CD4-positive, alpha-beta T cell treated with Interleukin-2 at 100 ng/mL for 4 hours (primary cell): ENCODE data around the gene SPC25.
"Not testable (repeated sequence)": the region's sequence is repeated elsewhere in the genome, so short reads cannot be mapped to it uniquely, and the experiment has no call there.

ENCODE experiments used
- DNase-seq: peaks from one replicate; pipeline ENCODE4 v3.0.0-alpha.2; 2020; ENCODE audit warnings: low spot score

Gene SPC25

GRCh38 chr2:168890006-168890782, at the start of gene SPC25:
TSS of gene SPC25 (minus strand) at chr2:168890430. CDS start at chr2:168889519, 911 bp downstream.
- DNase-seq, result peak; percentile 93

DNA sequence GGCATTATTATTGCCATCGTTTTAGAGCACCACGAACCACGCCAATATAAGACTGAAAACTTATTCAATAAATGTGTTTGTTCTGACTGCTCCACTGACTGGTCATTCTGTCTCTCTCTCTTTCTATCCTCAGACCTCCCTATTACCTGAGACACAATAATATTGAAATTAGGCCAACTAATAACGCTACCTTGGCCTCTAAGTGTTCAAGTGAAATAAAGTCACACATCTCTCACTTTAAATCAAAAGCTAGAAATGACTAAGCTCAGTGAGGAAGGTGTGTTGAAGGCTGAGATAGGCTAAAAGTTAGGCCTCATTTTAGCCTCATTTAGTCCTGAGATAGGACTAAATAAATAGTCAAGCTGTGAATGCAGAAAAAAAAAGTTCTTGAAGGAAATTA, 49.7 kb upstream of the SPC25 start:
- DNase-seq, result no peak

- DNase-seq, result no peak
These were observed 48.8 kb upstream of the SPC25 start for GRCh38 chr2:168939061-168939460.

DNA sequence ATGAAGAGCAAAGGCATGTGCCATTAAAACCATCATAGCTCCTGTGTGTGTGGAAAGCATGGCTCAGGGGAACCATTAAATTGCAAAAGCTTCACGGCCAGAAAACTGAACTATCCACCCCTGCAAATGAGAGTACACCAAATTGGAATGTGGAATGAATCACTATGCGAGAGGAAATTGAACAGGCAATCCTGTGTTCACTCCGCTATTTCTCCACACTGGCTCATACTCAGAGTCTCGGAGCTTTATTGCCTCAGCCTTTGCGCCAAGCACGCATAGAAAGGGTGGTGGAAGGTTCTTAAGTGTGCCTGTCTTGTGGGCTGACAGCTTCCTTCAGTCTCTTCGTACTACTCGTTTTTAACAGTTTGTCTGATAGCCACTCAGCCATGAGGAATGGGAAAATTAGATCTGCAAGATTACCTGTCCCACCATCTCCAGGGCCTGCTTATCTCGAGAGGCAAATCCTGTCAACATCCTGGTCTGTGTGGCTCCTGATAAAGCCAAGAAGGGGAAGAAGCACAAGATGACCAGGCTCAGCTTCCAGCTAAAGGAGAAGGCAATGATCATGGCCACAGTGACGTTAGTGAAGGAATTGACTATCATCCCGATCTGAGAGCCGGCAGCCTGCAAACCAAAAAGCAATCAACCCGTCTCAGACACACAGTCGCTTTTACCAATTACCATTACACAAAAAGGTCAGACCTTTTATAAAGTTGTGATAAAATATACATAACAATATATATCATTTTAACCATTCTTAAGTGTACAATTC, 45.8 kb upstream of the SPC25 start:
- no peak for DNase-seq

DNA sequence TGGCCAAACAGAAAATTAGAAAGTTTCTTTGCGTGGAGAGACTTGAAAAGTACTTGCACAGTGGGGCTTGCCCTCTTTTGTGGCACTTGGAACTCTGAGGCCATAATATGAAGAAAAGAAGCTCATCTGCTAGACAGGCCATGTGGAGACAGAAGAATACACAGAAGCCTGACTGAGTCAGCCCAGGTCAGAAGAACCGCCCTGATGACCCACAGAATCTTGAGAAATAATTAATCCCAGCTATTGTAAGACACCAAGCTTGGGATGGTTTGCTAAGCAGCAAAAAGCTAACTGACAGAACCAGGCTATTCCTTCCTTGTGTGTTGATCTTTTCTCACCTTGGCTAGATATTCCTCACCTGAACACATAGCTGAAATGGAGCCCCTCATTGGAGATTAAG, 44.6 kb upstream of the SPC25 start:
- no peak for DNase-seq

- DNase-seq, result not testable (repeated sequence)
These were observed 41.9 kb upstream of the SPC25 start for GRCh38 chr2:168932174-168932573.

DNA sequence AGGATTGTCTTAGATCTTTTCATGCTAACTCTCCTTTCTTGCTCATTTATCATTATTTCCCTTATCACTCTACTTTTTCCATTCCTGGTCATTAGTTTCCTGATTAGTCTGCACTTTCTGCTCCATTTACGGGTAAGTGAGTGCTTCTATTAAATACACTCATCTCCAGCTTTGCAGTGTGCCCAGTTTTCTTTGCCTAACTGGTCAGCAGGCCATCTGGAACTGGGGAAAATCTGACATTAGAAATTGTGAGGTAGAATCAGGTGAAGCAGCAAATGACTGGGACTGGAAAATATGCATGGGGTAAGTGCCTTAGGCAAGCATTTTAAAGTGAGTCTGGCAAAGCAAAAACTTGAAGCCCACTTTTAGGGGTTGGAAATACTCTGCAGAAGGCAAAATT, 40.0 kb upstream of the SPC25 start:
- no peak for DNase-seq

- DNase-seq, result no peak
These were observed 38.8 kb upstream of the SPC25 start for GRCh38 chr2:168929031-168929430.

GRCh38 chr2:168928113-168928831, 38.0 kb upstream of the SPC25 start:
- DNase-seq, result no peak

GRCh38 chr2:168926621-168927386, 36.6 kb upstream of the SPC25 start:
- DNase-seq, result no peak

GRCh38 chr2:168920504-168921157, 30.4 kb upstream of the SPC25 start:
- peak; percentile 61 for DNase-seq

DNA sequence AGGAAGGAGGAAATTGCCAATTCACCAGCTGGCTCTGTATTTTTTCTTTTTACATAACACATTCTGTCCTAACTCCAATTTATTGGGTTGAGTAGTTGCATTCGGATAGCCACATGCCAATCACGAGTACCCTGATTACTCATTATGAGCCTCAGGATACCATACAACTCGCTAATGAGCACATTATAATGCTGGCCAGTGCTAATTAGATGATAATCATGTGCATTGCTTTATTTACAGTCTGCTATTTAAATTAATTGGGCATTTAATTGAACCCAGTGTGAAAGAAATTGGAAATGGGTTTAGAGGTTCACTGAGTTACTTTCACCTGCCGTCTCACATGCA, 26.1 kb upstream of the SPC25 start:
- DNase-seq, result no peak

DNA sequence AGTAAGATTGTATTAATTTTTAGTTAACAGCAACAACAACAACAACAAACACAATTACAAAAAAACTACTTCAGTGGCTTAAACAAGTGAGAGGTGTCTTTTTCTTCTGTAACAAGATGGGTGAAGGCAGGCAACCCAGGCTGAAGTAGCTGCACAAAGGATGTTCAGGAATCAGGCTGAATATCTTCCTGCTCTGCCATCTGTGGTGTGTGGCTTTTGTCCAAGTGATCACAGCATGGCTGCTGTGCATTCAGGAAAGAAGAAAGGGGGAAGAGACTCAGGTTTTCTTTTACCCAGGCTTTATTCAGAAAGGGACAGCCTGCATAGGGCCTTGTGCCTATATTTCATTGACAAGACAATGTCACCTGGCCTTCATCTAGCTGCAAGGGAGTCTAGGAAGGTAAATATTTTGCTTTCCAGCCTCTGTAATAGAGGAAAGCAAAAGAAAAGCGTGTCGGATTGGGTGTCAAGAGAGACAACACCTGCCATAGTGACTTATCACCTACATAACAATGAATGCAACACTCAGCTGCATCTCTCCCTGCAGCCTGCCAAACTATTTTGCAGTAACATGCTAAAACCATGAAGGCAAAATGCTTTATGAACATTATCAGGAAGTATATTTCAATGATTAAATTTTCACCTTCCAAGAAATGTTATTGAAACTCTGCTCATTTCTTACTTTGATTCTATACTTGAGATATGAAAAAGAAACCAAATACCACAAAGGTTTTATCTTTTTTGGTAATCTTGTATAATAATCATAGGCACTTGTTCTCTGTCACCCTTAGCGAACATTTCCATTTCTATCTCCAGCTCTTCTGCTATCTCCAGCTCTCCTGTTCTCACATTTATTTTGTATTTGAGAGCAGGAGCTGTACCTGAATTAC, 25.5 kb upstream of the SPC25 start:
- no peak for DNase-seq

GRCh38 chr2:168913495-168913894, 23.3 kb upstream of the SPC25 start:
- no peak for DNase-seq

DNA sequence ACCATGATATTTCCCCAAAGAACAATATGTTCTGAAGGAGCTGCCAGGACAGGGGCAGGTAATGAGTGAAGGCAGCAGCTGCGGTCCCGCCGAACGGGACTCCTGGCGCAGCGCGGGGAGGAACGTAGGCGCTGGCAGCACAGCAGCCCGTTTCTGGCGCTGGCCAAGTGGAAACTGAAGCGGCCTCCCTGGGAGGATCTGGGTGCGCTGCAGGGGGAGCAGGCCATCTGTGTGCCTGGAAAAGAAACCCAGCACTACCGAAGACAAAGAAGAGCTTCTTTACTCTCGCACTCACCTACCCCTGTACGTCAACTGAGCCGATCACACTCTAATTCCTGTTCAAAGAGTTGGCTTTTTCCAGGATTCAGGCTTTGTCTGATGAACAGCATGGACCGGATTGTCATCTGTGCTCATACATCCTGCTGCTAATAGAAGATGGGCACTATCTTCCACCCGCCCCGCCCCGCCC, 22.7 kb upstream of the SPC25 start:
- DNase-seq, result no peak

- no peak for DNase-seq
These were observed 22.2 kb upstream of the SPC25 start for GRCh38 chr2:168912466-168912865.

GRCh38 chr2:168910330-168910729, 20.1 kb upstream of the SPC25 start:
- no peak for DNase-seq

- no peak for DNase-seq
These were observed 17.9 kb upstream of the SPC25 start for GRCh38 chr2:168907940-168908662.

- no peak for DNase-seq
These were observed 14.1 kb upstream of the SPC25 start for GRCh38 chr2:168904358-168904757.

DNA sequence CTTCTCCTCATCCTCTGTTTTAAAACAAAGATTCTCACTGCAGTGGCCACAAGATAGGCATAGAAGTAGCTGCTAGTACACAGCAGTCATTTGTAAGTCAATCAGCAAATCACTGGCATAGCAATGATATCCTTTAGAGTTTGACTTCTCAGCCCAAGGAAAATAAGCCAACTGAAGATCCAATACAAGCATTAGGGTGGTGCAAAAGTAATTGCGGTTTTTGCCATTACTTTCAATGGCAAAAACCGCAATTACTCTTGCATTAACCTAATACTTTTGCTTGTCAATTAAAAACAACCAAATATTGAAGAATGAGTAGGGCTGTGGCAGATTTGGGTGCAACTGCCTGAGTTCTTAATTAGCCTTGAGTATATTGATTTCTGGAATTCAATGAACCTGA, 13.7 kb upstream of the SPC25 start:
- no peak for DNase-seq
